NOMO-1 (cell line): ENCODE data around the gene NES.
"Not testable (repeated sequence)": the region's sequence is repeated elsewhere in the genome, so short reads cannot be mapped to it uniquely, and the experiment has no call there.

Experiments used
- DNase-seq, 2 experiments: peaks; one replicate each; lab custom pipeline; 2025; ENCODE audit not compliant: unreplicated experiment in 2 of 2; lab: John Stamatoyannopoulos, UW

Gene NES

GRCh38 chr1:156648496-156648895, 28.7 kb downstream of the NES start:
- no peak for DNase-seq

DNA sequence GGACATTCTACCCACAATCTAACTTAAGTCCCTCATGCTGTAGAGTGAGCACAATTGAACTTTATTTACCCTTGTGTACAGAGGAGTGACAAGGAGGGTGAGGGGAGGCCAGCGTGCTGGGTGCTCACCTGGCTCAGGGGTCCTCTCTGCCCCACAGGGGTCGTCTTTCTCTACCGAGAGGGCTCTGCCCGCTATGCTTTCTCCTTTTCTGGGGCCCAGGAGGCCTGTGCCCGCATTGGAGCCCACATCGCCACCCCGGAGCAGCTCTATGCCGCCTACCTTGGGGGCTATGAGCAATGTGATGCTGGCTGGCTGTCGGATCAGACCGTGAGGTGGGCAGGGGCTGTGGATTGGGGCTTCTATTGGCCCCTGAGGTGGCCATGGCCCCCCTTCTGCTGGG, 29.9 kb downstream of the NES start:
- DNase-seq, result no peak

GRCh38 chr1:156646738-156647211, 30.4 kb downstream of the NES start:
- no peak for DNase-seq

DNA sequence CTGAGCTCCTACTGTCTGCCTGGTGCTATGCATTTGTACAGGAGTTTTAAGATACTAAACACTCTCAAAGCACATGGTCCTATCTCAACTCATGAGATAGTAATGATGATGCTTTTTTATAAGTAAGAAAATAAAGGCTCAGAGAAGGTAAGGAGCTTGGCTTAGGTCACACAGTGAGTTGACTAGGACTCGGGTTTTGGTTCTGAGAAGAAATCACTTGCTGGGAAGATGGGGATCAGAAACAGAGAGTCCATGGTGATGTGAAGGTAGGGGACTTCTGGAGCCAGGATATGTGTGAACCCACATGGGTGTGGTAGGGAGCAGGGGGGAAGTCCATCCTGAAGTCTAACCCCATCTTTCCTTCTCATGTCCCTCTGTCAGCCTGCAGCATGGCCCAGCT, 31.5 kb downstream of the NES start:
- no peak for DNase-seq

DNA sequence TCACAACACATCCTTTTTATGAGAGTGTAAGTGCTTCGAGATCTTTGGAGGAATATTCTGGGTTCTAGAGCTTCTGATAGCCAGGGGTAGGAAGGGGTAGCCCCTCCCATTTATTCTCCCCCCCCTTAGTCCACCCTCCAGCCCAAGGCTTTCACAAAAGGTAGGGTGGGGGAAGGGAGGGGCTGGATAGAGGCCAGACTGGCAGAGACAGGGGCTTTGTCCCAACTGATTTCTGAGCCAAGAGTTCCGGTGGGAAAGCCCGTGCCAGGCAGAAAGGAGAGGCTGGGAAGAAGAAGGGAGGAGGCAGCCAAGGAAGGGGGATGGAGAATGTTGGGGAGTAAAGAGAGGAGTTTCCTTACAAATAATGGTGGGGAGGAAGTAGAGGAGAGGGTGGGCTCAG, 32.2 kb downstream of the NES start:
- no peak for DNase-seq

- DNase-seq, result no peak
These were observed 32.6 kb downstream of the NES start for GRCh38 chr1:156644640-156645039.

DNA sequence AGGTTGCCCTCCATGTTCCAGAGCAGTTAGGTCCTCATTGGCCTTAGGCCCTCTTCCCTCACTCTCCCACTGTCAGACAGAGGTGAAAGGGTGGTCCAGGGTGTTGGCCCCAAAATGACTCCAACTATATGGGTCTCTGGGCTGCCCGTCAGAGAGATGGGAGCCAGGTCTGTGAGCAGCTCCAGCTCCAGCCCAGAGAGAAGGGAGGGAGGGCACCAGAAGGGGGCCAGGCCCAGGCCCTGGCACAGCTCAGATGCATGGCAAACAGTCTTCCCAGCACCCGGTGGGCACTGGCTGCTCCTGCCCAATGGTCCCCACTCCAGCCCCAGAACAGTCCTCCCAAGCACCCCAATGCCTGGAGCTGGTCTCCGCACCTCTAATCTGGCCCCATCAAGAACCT, 33.1 kb downstream of the NES start:
- DNase-seq, result no peak

DNA sequence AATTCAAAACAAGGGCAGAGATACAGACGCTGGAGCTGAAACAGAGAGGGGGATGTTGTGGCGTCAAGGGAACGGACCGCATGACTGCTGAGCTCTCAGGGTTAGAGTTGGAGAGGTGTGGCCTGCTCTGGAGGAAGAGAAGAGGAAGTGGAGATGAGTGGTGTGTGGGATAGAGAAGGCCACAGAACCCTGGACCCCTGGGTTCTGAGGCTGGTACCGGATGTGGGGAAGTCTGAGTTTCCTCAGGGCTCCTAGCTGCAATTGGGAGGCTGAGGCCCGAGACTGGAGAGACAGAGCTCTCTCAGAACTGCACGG, 33.5 kb downstream of the NES start:
- peak; percentile 14 to 55 for DNase-seq

DNA sequence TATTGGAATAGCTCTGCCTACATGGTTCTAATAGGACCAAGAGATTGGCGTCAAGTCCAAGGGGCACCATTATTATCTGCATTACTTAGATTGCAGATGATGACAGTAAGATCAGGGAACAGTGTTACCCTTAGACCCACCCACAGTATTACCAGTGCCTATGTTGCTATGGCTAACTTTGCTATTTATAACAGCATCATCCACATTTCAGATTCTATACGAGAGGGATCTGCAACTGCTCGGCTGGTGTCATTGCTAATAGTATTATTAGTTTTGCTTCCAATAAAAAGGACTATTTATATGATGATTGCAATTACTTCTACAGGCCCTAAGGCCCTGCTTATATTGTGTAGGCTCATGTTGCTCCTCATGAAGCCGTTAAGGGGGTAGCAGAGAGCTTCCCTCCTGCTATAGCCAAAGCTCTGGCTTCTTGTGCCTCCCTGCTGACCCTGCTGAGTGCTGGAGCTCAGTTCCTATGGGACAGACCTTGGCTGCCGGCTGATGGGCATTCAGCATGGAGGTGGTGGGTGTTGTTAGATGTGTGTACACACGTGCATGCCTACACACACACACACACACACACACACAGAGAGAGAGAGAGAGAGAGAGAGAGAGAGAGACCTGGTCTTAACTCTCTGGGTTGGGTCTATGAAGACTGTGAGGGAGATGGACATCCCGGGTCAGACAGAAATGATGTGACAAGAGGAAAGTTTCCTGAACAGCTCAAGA, 34.0 kb downstream of the NES start:
- no peak for DNase-seq

DNA sequence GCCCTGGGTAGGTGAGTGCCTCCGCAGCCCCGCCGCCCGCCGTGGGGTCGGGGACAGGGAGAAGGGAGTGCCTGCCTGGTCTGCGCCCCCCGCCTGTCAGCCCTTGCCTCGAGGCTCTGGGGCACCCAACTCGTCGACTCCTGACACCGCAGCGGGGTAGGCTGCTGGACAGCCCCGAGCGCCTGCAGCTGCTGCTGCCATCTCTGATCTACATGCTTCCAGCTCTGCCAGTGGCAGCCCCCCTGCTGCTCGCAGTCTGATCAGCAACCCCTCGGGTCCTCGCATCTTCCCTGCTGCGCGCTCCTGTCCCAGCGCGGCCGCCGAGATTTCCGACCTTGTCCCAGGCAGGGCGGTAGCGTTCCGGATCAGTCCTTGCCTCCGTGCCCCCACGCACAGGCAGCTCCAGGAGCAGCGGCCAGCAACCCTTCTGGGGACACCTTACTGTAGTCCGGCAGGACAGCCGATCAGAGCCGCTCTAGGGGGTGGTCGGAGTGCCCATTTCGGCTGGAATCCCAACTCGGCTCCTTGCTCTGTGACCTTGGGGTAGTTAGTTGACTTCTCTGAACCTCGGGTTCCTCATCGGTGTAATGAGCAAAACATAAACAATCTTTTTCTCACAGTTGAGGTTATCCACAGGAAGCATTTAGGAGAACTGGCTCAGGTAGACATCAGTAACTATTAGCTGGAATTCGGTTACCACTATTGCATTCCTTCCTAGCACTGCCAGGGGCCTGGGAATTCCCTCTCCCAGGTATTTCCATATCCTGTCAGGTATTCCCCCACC, 34.8 kb downstream of the NES start:
- no peak for DNase-seq

DNA sequence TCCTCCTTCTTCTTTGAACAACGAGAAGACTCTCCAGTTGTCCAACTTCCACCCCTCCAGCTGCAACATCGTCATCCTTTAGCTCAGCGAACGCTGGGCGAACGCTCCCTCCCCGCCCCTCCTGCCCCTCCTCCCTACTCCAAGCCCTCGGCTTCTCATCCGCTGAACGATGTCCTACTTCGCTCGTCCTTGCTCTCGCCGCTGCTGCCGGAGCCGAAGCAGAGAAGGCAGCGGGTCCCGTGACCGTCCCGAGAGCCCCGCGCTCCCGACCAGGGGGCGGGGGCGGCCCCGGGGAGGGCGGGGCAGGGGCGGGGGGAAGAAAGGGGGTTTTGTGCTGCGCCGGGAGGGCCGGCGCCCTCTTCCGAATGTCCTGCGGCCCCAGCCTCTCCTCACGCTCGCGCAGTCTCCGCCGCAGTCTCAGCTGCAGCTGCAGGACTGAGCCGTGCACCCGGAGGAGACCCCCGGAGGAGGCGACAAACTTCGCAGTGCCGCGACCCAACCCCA, 35.4 kb downstream of the NES start, which contains the start of gene BCAN:
Gene BCAN, plus strand, starts transcription at position 357 of the 504 bp plus-strand sequence. CDS start 3,938 bp downstream, outside the sequence.
- no peak for DNase-seq

- DNase-seq, result no peak
These were observed 36.1 kb downstream of the NES start for GRCh38 chr1:156640842-156641706.

- DNase-seq, result peak in 1 of 2 experiments; percentile 12
These were observed 37.6 kb downstream of the NES start for GRCh38 chr1:156639601-156640101.

DNA sequence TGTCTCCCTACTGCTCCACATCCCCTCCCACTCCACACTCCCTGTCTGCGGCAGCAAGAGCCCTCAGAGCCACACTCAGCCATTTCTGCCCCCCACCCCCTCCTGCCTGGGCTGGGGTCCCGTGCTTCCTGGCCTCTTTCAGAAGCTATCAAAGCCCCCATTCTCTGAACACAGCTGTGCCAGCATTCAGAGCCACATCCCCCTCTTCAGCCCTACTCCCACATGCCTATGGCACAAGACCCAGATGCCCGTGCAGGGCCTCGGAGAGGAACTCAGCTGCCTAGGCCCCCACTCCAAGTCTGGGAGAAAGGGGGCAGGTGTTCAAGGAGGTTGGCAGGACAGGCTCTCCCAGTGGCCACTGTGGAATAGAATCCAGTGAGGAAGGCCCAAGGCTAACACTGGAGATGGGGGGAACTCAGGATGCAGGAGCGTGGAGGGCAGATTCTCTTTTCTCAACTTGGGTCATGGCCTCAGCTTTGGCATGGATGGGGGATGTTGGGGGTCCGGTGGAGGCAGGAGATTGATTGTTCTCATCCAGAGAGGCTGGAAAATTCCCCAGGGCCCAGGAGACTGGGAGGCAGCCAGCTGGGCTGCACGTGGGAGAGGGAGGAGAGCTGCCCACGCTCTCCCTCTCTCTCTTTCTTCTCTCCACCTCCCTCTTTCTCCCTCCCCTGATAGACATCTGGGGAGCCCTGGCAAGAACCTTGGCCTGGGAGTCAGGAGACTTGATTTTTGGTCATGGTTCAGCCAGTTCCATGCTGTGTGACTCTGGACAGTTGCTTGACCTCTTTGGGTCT, 38.8 kb downstream of the NES start:
- DNase-seq, result no peak

DNA sequence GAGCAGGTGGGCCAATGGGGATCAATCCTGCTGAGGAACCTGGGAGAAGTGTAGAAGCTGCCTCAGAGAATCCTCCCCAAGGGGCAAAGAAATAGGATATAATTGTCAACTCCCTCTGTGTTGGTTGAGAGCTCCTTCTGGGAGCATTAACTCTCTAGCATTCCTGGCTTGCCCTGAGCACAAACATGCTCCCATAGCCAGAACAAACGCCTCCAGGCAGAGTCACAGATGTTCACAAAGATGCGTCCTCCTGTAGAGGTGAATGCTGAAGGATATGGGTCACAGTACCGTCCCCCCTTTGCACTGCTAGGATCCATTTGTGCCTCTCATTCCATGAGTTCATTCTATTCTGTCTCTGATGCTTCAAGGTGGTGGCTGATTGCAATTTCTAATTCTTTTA, 44.9 kb downstream of the NES start:
- no peak for DNase-seq

DNA sequence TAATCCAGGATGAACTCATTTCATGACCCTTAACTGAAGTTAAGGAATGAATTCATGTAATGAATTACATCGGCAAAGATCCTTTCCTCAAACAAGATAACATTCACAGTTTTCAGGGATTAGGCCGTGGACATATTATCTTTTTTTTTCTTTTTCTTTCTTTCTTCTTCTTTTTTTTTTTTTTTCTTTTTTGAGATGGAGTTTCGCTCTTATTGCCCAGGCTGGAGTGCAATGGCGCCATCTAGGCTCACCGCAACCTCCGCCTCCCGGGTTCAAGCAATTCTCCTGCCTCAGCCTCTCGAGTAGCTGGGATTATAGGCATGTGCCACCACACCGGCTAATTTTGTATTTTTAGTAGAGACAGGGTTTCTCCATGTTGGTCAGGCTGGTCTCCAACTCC, 46.1 kb downstream of the NES start:
- not testable (repeated sequence) for DNase-seq

DNA sequence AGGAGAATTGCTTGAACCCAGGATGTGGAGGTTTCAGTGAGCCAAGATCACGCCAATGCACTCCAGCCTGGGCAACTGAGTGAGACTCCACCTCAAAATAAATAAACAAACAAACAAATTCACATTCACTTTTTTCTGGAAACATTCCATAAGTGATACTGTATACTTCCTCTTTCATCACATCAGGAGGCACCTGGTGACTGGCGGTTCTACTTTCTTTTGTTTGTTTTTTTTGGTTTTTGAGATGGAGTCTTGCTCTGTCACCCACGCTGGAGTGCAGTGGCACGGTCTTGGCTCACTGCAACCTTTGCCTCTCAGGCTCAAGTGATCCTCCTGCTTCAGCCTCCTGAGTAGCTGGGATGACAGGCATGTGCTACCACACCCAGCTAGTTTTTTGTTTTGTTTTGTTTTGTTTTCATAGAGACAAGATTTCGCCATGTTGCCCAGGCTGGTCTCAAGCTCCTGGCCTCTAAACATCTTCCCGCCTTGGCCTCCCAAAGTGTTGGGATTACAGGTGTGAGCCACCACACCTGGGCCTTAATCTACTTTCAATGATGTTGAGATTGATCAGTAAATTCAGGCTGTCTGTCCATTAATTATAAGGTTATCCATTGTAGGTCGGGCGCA, 47.3 kb downstream of the NES start:
- DNase-seq, result no peak

DNA sequence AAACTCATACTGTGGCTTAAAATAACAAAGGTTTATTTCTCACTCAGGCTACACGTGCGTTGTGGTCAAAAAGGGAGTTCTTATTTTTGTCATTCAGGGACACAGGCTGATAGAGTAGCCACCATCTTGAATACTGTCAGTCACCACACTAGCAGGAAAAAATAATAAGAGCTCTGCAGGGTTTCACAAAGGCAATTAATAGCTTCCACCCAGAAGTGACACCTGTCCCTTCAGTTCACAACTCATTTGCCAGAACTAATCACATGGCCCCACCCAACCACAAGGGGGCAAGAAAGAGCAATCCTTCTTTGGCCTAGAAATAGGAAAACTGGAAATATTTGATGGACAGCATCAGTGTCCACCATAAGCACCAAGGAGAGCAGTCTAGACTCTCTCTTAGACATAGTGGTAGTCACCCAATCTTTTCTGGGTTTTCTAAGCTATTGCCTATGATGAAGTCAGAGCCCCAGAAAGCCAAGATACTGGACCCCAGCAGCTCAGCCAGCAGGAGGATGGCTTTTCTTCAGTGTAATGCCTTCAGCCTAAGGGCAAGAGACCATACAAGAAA, 49.8 kb downstream of the NES start:
- DNase-seq, result peak; percentile 20 to 34

DNA sequence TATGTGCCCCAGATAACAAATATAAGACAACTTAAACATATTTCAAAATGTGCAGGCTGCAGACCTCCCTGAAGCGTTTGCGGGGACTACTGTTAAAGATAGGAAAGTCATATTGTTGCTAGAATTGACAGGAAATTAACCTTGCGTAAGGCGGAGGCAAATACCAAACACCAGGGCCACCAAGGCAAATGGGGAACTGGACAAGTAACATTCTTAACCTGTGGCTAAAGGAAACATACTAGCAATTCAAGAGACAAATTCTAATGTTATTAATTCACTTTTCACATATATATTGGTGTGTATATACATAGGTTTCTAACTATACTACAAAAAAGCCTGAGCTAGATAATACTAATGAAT, 51.1 kb downstream of the NES start:
- DNase-seq, result no peak
